Gastroesophageal sphincter (tissue), 3 donors: ENCODE data around the gene SLC6A3.

Source experiments
- EP300 ChIP-seq: sonication (generic); formaldehyde crosslinking; IDR thresholded peaks from one replicate; pipeline ENCODE4 v1.6.1; 2017; ENCODE audit warnings: antibody characterized with exemption, mild to moderate bottlenecking
- POLR2A ChIP-seq, 2 donors: fragments of 450-650 bp; IDR thresholded peaks; one replicate each; pipeline ENCODE4 v1.6.1; 2017; ENCODE audit warnings: antibody characterized with exemption in 2 of 2, mild to moderate bottlenecking in 2 of 2, moderate library complexity in 1 of 2
- POLR2AphosphoS5 ChIP-seq: sonication (generic); formaldehyde crosslinking; IDR thresholded peaks from one replicate; pipeline ENCODE4 v1.6.1; 2017; ENCODE audit warnings: antibody characterized with exemption
- TF ChIP-seq, protein P1 (sequence below), 4 experiments: fragments of 200-600 bp in 2 of 4; fragments of 450-650 bp in 2 of 4; sonication (generic) in 1 of 4; IDR thresholded peaks; one replicate each; pipeline ENCODE4 v1.5.1; 2017 to 2019; ENCODE audit warnings: antibody characterized with exemption in 4 of 4, mild to moderate bottlenecking in 2 of 4, moderate library complexity in 2 of 4

DNA sequence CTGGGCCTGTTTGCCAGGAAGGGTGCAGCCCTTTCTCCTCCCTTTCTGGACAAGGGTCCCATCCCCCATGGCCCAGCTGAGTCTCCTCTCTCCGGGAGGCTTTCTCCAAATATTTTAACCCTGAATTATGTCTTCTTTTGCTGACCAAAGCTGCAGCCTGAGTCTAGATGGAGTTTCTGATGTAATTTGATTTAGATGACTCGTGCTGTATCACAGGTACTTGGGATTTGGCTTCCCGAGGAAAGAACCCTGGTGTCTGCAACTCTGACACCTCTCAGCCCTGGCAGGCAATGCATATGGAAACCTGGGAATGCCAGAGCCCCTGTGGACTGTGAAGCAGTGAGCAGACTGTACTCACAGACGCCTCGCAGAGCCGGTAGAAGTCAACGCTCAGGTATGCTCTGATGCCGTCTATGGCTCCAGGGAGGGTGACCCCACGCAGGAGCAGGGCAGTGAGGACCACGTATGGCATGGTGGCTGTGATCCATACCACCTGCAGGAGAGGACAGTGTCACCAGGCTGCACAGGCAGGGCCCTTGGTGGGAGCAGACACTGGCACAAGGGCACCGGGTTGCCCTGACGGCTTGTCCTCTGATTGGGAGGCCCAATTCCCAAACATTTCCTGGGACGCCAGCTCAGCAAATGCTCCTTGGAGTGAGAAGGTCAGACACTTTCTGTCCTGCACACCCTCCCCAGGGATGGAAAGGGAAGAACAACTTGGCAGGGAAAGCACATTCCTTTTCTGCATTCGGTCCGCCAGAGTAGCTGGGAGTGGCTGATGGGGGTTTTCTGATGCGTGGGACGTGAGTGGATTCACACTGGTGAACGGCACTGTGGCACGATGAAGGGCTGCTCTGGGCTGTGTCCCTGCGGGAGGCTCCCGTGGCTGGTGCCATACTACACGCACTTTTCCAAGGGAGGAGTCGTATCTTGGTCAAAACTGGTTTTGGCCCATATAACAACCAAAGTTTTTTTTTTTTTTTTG lies 24.7 kb downstream of the SLC6A3 start:
- TF ChIP-seq, protein P1, sequence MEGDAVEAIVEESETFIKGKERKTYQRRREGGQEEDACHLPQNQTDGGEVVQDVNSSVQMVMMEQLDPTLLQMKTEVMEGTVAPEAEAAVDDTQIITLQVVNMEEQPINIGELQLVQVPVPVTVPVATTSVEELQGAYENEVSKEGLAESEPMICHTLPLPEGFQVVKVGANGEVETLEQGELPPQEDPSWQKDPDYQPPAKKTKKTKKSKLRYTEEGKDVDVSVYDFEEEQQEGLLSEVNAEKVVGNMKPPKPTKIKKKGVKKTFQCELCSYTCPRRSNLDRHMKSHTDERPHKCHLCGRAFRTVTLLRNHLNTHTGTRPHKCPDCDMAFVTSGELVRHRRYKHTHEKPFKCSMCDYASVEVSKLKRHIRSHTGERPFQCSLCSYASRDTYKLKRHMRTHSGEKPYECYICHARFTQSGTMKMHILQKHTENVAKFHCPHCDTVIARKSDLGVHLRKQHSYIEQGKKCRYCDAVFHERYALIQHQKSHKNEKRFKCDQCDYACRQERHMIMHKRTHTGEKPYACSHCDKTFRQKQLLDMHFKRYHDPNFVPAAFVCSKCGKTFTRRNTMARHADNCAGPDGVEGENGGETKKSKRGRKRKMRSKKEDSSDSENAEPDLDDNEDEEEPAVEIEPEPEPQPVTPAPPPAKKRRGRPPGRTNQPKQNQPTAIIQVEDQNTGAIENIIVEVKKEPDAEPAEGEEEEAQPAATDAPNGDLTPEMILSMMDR (IDR thresholded peaks at IDR 0.05), result no peak
- TF ChIP-seq EP300, result no peak
- no peak for TF ChIP-seq POLR2A (IDR thresholded peaks at IDR 0.05)
- no peak for TF ChIP-seq POLR2AphosphoS5
